Activated CD4-positive, alpha-beta memory T cell treated with anti-CD3 and anti-CD28 coated beads, Interleukin-2, amount 10 ng/mL, durations not matched to agents 7 days and 5 days (primary cell): Measurements from ENCODE around the gene CDKN1C. TPM values are rescaled to one million over a fixed set of nuclear protein-coding genes. Genes with fewer than 3 reads are reported as not detected.

Experiments used
- CTCF ChIA-PET: fragments of 350-600 bp; sonication (Branson Sonifier 250); formaldehyde crosslinking; loops from one replicate; lab custom pipeline; 2021; ENCODE audit warnings: antibody characterized with exemption, inconsistent platforms; lab: Charles Lee
- POLR2A ChIA-PET: fragments of 350-600 bp; sonication (Branson Sonifier 250); formaldehyde crosslinking; loops from one replicate; lab custom pipeline; 2021; ENCODE audit warnings: antibody characterized with exemption; lab: Charles Lee
- DNase-seq: peaks from one replicate; pipeline ENCODE4 v3.0.0-alpha.2; 2020
- H3K27ac Mint-ChIP-seq: one replicate; pipeline ENCODE4 v1.8.0; 2021; ENCODE audit warnings: mild to moderate bottlenecking, mixed read lengths
- H3K27me3 Mint-ChIP-seq: one replicate; pipeline ENCODE4 v1.8.0; 2021; ENCODE audit warnings: mixed read lengths
- H3K36me3 Mint-ChIP-seq: one replicate; pipeline ENCODE4 v1.8.0; 2021; ENCODE audit warnings: low read depth, mixed read lengths
- H3K4me1 Mint-ChIP-seq: one replicate; pipeline ENCODE4 v1.8.0; 2021; ENCODE audit warnings: mixed read lengths
- H3K4me3 Mint-ChIP-seq: one replicate; pipeline ENCODE4 v1.8.0; 2021; ENCODE audit warnings: mild to moderate bottlenecking, mixed read lengths
- H3K9me3 Mint-ChIP-seq: one replicate; pipeline ENCODE4 v1.8.0; 2021; ENCODE audit warnings: mixed read lengths
- total RNA-seq, 2 experiments: library from RNA; stranded (reverse); gene quantifications; one replicate each; pipeline ENCODE4 v1.2.3, GENCODE V29; 2021

CDKN1C gene
- total RNA-seq, 2 experiments from 2014 or later, result 0.55 to 0.60 TPM

GRCh38 chr11:2881076-2881980 lies 4.2 kb downstream of the CDKN1C start:
- POLR2A ChIA-PET, result no interaction called here

GRCh38 chr11:2880646-2881045 lies 4.9 kb downstream of the CDKN1C start:
- DNase-seq, result no peak
- ChIA-PET CTCF (interaction anchor here (2.2 kb wide), 1 partner anchor 12 kb away, joined by 8 read pairs; no protein-coding TSS in a partner anchor), POLR2A (no interaction called here)
- peaks cover 5% of the 10 kb centered on the region for H3K4me1 Mint-ChIP-seq
- H3K9me3 Mint-ChIP-seq, result peaks cover 2% of the 10 kb centered on the region
- H3K36me3 Mint-ChIP-seq, result no peaks in the 10 kb centered on the region
- H3K4me3 Mint-ChIP-seq, result no peak overlapping the region
- H3K27ac Mint-ChIP-seq, result no peak overlapping the region
- H3K27me3 Mint-ChIP-seq, result peaks cover 29% of the 10 kb centered on the region

More at GRCh38 chr11:2881076-2881980, 4.2 kb downstream of the CDKN1C start:
- CTCF ChIA-PET, result interaction anchor here (2.2 kb wide), 1 partner anchor 11 kb away, joined by 8 read pairs; no protein-coding TSS in a partner anchor
- H3K36me3 Mint-ChIP-seq, result no peaks in the 10 kb centered on the region
- no peak overlapping the region for H3K4me3 Mint-ChIP-seq
- no peak for DNase-seq
- peaks cover 29% of the 10 kb centered on the region for H3K27me3 Mint-ChIP-seq
- peaks cover 5% of the 10 kb centered on the region for H3K4me1 Mint-ChIP-seq
- H3K27ac Mint-ChIP-seq, result no peak overlapping the region
- peaks cover 2% of the 10 kb centered on the region for H3K9me3 Mint-ChIP-seq

- ChIA-PET POLR2A (interaction anchor here (2.1 kb wide), 1 partner anchor 9 kb away, joined by 5 read pairs; no protein-coding TSS in a partner anchor), CTCF (interaction anchor here (1.0 to 1.3 kb wide), 2 partner anchors 14 to 347 kb away, joined by 3 to 4 read pairs; no protein-coding TSS in a partner anchor)
- H3K27ac Mint-ChIP-seq, result no peak overlapping the region
- peaks cover 26% of the 10 kb centered on the region for H3K27me3 Mint-ChIP-seq
- no peaks in the 10 kb centered on the region for H3K36me3 Mint-ChIP-seq
- no peak for DNase-seq
- H3K4me3 Mint-ChIP-seq, result no peak overlapping the region
- peaks cover 2% of the 10 kb centered on the region for H3K4me1 Mint-ChIP-seq
- peaks cover 2% of the 10 kb centered on the region for H3K9me3 Mint-ChIP-seq
Measured at GRCh38 chr11:2878782-2879181, 6.8 kb downstream of the CDKN1C start.

GRCh38 chr11:2877474-2877873 lies 8.1 kb downstream of the CDKN1C start:
- Mint-ChIP-seq H3K4me1 (no peaks in the 10 kb centered on the region), H3K4me3 (no peak overlapping the region), H3K36me3 (no peaks in the 10 kb centered on the region), H3K27ac (no peak overlapping the region), H3K9me3 (peaks cover 2% of the 10 kb centered on the region), H3K27me3 (peaks cover 13% of the 10 kb centered on the region)
- POLR2A ChIA-PET, result interaction anchor here (2.1 kb wide), 1 partner anchor 10 kb away, joined by 5 read pairs; no protein-coding TSS in a partner anchor
- no peak for DNase-seq
- CTCF ChIA-PET, result interaction anchor here (1.3 to 1.6 kb wide), 2 partner anchors 15 to 346 kb away, joined by 4 to 6 read pairs; no protein-coding TSS in a partner anchor

- H3K36me3 Mint-ChIP-seq, result no peaks in the 10 kb centered on the region
- CTCF ChIA-PET, result no interaction called here
- H3K4me1 Mint-ChIP-seq, result no peaks in the 10 kb centered on the region
- H3K27ac Mint-ChIP-seq, result no peak overlapping the region
- peaks cover 18% of the 10 kb centered on the region for H3K27me3 Mint-ChIP-seq
- no peak overlapping the region for H3K4me3 Mint-ChIP-seq
- H3K9me3 Mint-ChIP-seq, result peaks cover 2% of the 10 kb centered on the region
- DNase-seq, result no peak
- POLR2A ChIA-PET, result no interaction called here
Measured at GRCh38 chr11:2874963-2875362, 10.6 kb downstream of the CDKN1C start.

GRCh38 chr11:2870969-2871680 lies 14.4 kb downstream of the CDKN1C start:
- DNase-seq, result no peak
- no peaks in the 10 kb centered on the region for H3K36me3 Mint-ChIP-seq
- no peaks in the 10 kb centered on the region for H3K9me3 Mint-ChIP-seq
- POLR2A ChIA-PET, result no interaction called here
- no peak overlapping the region for H3K27ac Mint-ChIP-seq
- H3K4me1 Mint-ChIP-seq, result peaks cover 2% of the 10 kb centered on the region
- peaks cover 42% of the 10 kb centered on the region for H3K27me3 Mint-ChIP-seq
- CTCF ChIA-PET, result no interaction called here
- H3K4me3 Mint-ChIP-seq, result no peak overlapping the region

GRCh38 chr11:2870460-2870859 lies 15.1 kb downstream of the CDKN1C start:
- ChIA-PET CTCF (no interaction called here), POLR2A (no interaction called here)
- H3K4me3 Mint-ChIP-seq, result no peak overlapping the region
- no peaks in the 10 kb centered on the region for H3K36me3 Mint-ChIP-seq
- no peak for DNase-seq
- peaks cover 43% of the 10 kb centered on the region for H3K27me3 Mint-ChIP-seq
- H3K4me1 Mint-ChIP-seq, result peaks cover 2% of the 10 kb centered on the region
- no peaks in the 10 kb centered on the region for H3K9me3 Mint-ChIP-seq
- no peak overlapping the region for H3K27ac Mint-ChIP-seq

GRCh38 chr11:2869561-2870427 lies 15.8 kb downstream of the CDKN1C start:
- ChIA-PET CTCF (no interaction called here), POLR2A (no interaction called here)
- Mint-ChIP-seq H3K27me3 (peaks cover 47% of the 10 kb centered on the region), H3K4me1 (peaks cover 2% of the 10 kb centered on the region), H3K27ac (no peak overlapping the region), H3K9me3 (no peaks in the 10 kb centered on the region), H3K36me3 (no peaks in the 10 kb centered on the region), H3K4me3 (no peak overlapping the region)
- no peak for DNase-seq

- no peak for DNase-seq
- ChIA-PET CTCF (no interaction called here), POLR2A (no interaction called here)
- H3K4me3 Mint-ChIP-seq, result no peak overlapping the region
- no peak overlapping the region for H3K27ac Mint-ChIP-seq
- peaks cover 2% of the 10 kb centered on the region for H3K4me1 Mint-ChIP-seq
- no peaks in the 10 kb centered on the region for H3K36me3 Mint-ChIP-seq
- H3K9me3 Mint-ChIP-seq, result no peaks in the 10 kb centered on the region
- peaks cover 53% of the 10 kb centered on the region for H3K27me3 Mint-ChIP-seq
Measured at GRCh38 chr11:2869134-2869526, 16.4 kb downstream of the CDKN1C start.

GRCh38 chr11:2868506-2869133 lies 17.0 kb downstream of the CDKN1C start:
- no peak overlapping the region for H3K27ac Mint-ChIP-seq
- H3K4me3 Mint-ChIP-seq, result peak overlapping the region; percentile 35
- no peak for DNase-seq
- peaks cover 53% of the 10 kb centered on the region for H3K27me3 Mint-ChIP-seq
- H3K9me3 Mint-ChIP-seq, result no peaks in the 10 kb centered on the region
- H3K36me3 Mint-ChIP-seq, result no peaks in the 10 kb centered on the region
- CTCF ChIA-PET, result no interaction called here
- peaks cover 2% of the 10 kb centered on the region for H3K4me1 Mint-ChIP-seq
- POLR2A ChIA-PET, result no interaction called here

- H3K27ac Mint-ChIP-seq, result no peak overlapping the region
- H3K4me3 Mint-ChIP-seq, result no peak overlapping the region
- H3K36me3 Mint-ChIP-seq, result no peaks in the 10 kb centered on the region
- no peak for DNase-seq
- POLR2A ChIA-PET, result no interaction called here
- CTCF ChIA-PET, result no interaction called here
- peaks cover 56% of the 10 kb centered on the region for H3K27me3 Mint-ChIP-seq
- no peaks in the 10 kb centered on the region for H3K9me3 Mint-ChIP-seq
- peaks cover 2% of the 10 kb centered on the region for H3K4me1 Mint-ChIP-seq
Measured at GRCh38 chr11:2867722-2868505, 17.7 kb downstream of the CDKN1C start.
